Measurements from ENCODE around the gene GCK.

Gene GCK

GRCh38 chr7:44155191-44156185 lies 33.8 kb downstream of the GCK start:
- no peak for DNase-seq (ENCODE audit: low read depth)

- peak; percentile 42 for DNase-seq (ENCODE audit: low read depth)
These were observed 34.5 kb downstream of the GCK start for GRCh38 chr7:44154703-44155102.

- no peak for DNase-seq (ENCODE audit: low read depth)
These were observed 35.3 kb downstream of the GCK start for GRCh38 chr7:44153948-44154335.

GRCh38 chr7:44152971-44153947 lies 36.0 kb downstream of the GCK start:
- DNase-seq (ENCODE audit: low read depth), result no peak

- DNase-seq (ENCODE audit: low read depth), result no peak
These were observed 37.3 kb downstream of the GCK start for GRCh38 chr7:44151956-44152355.

- no peak for DNase-seq (ENCODE audit: low read depth)
These were observed 38.0 kb downstream of the GCK start for GRCh38 chr7:44150966-44151941.

- no peak for DNase-seq (ENCODE audit: low read depth)
These were observed 38.8 kb downstream of the GCK start for GRCh38 chr7:44150466-44150832.

GRCh38 chr7:44149571-44150465 lies 39.4 kb downstream of the GCK start:
- DNase-seq (ENCODE audit: low read depth), result no peak

- DNase-seq (ENCODE audit: low read depth), result no peak
These were observed 40.2 kb downstream of the GCK start for GRCh38 chr7:44148961-44149536.

GRCh38 chr7:44148166-44148565 lies 41.1 kb downstream of the GCK start:
- DNase-seq (ENCODE audit: low read depth), result no peak

GRCh38 chr7:44147026-44147991 lies 41.9 kb downstream of the GCK start:
- no peak for DNase-seq (ENCODE audit: low read depth)

GRCh38 chr7:44145969-44146911 lies 43.0 kb downstream of the GCK start:
- DNase-seq (ENCODE audit: low read depth), result peak; percentile 45

- no peak for DNase-seq (ENCODE audit: low read depth)
These were observed 43.7 kb downstream of the GCK start for GRCh38 chr7:44145479-44145968.

GRCh38 chr7:44144968-44145478 lies 44.2 kb downstream of the GCK start:
- DNase-seq (ENCODE audit: low read depth), result no peak

- no peak for DNase-seq (ENCODE audit: low read depth)
These were observed 44.7 kb downstream of the GCK start for GRCh38 chr7:44144426-44144967.

- DNase-seq (ENCODE audit: low read depth), result no peak
These were observed 45.5 kb downstream of the GCK start for GRCh38 chr7:44143646-44144250.

- no peak for DNase-seq (ENCODE audit: low read depth)
These were observed 47.2 kb downstream of the GCK start for GRCh38 chr7:44142028-44142427.
